ENCODE results near the gene CACNG3. TPM values are rescaled to one million over a fixed set of nuclear protein-coding genes. Genes with fewer than 3 reads are reported as not detected.

The CACNG3 gene
- total RNA-seq, 1 donor from 2014 or later = not detected

GRCh38 chr16:24372824-24373223, 116.7 kb downstream of the CACNG3 start:
- no peak overlapping the region for H3K27ac ChIP-seq
- H3K9me3 ChIP-seq = no peaks in the 10 kb centered on the region
- H3K4me3 ChIP-seq = no peak overlapping the region
- no peaks in the 10 kb centered on the region for H3K36me3 ChIP-seq
- DNase-seq (no peak), ATAC-seq (no peak)
- intact Hi-C loops (cut with DNase I) = no loop called here
- TF ChIP-seq CTCF (IDR thresholded peaks at IDR 0.05) = no peak
- no peaks in the 10 kb centered on the region for H3K27me3 ChIP-seq
- no peaks in the 10 kb centered on the region for H3K4me1 ChIP-seq

DNA sequence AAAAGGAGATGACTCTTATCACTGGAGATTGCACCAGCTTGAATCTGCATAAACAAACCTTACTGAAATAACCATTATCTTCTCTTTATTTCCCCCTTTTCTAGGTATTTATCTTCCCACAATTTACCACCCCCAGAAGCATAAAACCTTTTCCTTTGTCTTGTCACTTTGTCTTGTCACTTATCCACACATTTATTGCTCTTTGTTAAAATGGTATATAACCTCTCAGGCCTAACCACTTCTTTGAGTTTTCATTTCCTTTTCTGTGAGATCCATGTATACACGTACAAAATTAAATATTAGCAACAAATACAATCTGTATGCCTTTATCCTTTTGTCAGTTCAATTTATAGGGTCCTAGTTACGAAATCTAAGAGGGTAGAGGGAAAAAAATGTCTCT, 122.9 kb downstream of the CACNG3 start:
- ATAC-seq (no peak), DNase-seq (no peak)
- no peaks in the 10 kb centered on the region for H3K9me3 ChIP-seq
- no peak overlapping the region for H3K27ac ChIP-seq
- no peaks in the 10 kb centered on the region for H3K36me3 ChIP-seq
- intact Hi-C loops (cut with DNase I) = no loop called here
- no peak for TF ChIP-seq CTCF (IDR thresholded peaks at IDR 0.05)
- no peaks in the 10 kb centered on the region for H3K27me3 ChIP-seq
- H3K4me3 ChIP-seq = no peak overlapping the region
- H3K4me1 ChIP-seq = no peaks in the 10 kb centered on the region

DNA sequence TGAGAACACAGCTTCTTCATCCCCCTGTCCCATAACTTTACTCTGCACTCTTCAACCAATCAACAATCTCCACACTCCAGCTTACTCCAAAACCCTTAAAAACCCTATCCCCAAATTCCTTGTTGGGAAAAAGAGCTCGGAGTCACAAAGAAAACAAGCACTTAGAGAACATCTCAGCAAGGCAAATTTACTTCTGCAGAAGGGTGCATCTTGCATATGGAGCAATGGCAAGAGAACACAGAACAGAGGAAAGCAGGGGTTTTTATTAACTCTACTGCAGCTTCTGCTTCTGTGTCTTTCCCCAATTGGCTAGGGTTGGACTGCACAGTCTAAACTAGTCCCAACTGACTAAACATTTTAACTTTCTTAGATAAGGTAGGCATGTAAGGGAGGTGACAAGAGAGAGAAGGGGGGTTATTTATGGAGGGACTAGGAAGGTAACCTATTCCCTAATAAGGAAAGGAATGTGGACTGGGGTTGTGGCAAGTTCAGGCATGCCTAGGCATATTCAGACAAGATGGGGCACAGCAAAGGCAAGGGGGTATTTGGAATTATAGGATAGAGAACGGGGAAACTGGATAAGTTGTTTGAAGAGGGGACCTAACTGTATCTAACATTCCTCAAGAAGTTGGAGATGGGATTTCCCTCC, 125.5 kb downstream of the CACNG3 start:
- DNase-seq (no peak), ATAC-seq (no peak)
- Histone ChIP-seq H3K27me3 (no peaks in the 10 kb centered on the region), H3K9me3 (no peaks in the 10 kb centered on the region), H3K27ac (no peak overlapping the region), H3K36me3 (no peaks in the 10 kb centered on the region), H3K4me3 (no peak overlapping the region), H3K4me1 (no peaks in the 10 kb centered on the region)
- intact Hi-C loops (cut with DNase I) = no loop called here
- no peak for TF ChIP-seq CTCF (IDR thresholded peaks at IDR 0.05)

- H3K4me1 ChIP-seq = no peaks in the 10 kb centered on the region
- H3K36me3 ChIP-seq = no peaks in the 10 kb centered on the region
- H3K27ac ChIP-seq = no peak overlapping the region
- no peak overlapping the region for H3K4me3 ChIP-seq
- no peak for DNase-seq
- no peaks in the 10 kb centered on the region for H3K27me3 ChIP-seq
- intact Hi-C loops (cut with DNase I) = no loop called here
- H3K9me3 ChIP-seq = no peaks in the 10 kb centered on the region
- TF ChIP-seq CTCF (IDR thresholded peaks at IDR 0.05) = no peak
- no peak for ATAC-seq
Measured at GRCh38 chr16:24382762-24383407, 126.8 kb downstream of the CACNG3 start.

- TF ChIP-seq CTCF (IDR thresholded peaks at IDR 0.05) = no peak
- intact Hi-C loops (cut with DNase I) = no loop called here
- no peaks in the 10 kb centered on the region for H3K9me3 ChIP-seq
- H3K4me3 ChIP-seq = no peak overlapping the region
- DNase-seq (no peak), ATAC-seq (no peak)
- H3K27me3 ChIP-seq = no peaks in the 10 kb centered on the region
- H3K36me3 ChIP-seq = no peaks in the 10 kb centered on the region
- no peaks in the 10 kb centered on the region for H3K4me1 ChIP-seq
- H3K27ac ChIP-seq = no peak overlapping the region
Measured at GRCh38 chr16:24394341-24394740, 138.2 kb downstream of the CACNG3 start.
